Mucosa of descending colon (tissue), 3 donors: Measurements from ENCODE around the gene ABHD8. TPM values are rescaled to one million over a fixed set of nuclear protein-coding genes. Genes with fewer than 3 reads are reported as not detected.

Experiments
- ATAC-seq: fragments of 200-7000 bp; cut with Tn5 transposase; one replicate; pipeline ENCODE4 v1.9.1; 2020; ENCODE audit warnings: mild to moderate bottlenecking, moderate library complexity
- DNase-seq, 3 donors: peaks; one replicate each; pipeline ENCODE4 v3.0.0-alpha.2; 2020
- H3K36me3 ChIP-seq: fragments of 200-600 bp; one replicate; pipeline ENCODE4 v1.8.0; 2021; ENCODE audit warnings: low read depth, mild to moderate bottlenecking
- H3K4me1 ChIP-seq: fragments of 200-600 bp; one replicate; pipeline ENCODE4 v1.8.0; 2021; ENCODE audit warnings: low read depth, mild to moderate bottlenecking
- H3K4me3 ChIP-seq: fragments of 200-600 bp; one replicate; pipeline ENCODE4 v1.8.0; 2021; ENCODE audit warnings: mild to moderate bottlenecking
- H3K9me3 ChIP-seq: fragments of 200-600 bp; one replicate; pipeline ENCODE4 v1.8.0; 2021; ENCODE audit warnings: mild to moderate bottlenecking
- intact Hi-C, 2 donors: fragments of 100-400 bp; cut with DNase I in 1 of 2; cut with micrococcal nuclease in 1 of 2; formaldehyde crosslinking; loops; one replicate each; pipeline versions ENCODE4 v1.11.0 to v1.11.1; 2022; cut with DNase I, micrococcal nuclease
- total RNA-seq, 3 donors: library from RNA; stranded (reverse); fragmentation: NEBNext Ultra II Directional in 2 of 3; extraction: Animal tissue kit (Norgen Biotek cat#: 25700) in 2 of 3; gene quantifications; one replicate each; pipeline versions ENCODE4 v1.2.1 to v1.2.4, GENCODE V29; 2021 to 2023
- TF ChIP-seq, protein P1 (sequence below): fragments of 200-600 bp; IDR thresholded peaks from one replicate; pipeline ENCODE4 v1.8.0; 2022; ENCODE audit warnings: antibody characterized with exemption, mild to moderate bottlenecking
- donor health status: DM: no; HTN: no; CAD: no; lungs with moderate emphysema.
- donor health status: DM: no; HTN: no; CAD: no.
- donor health status: DM: no; HTN: yes; CAD: no.

The ABHD8 gene
- total RNA-seq, 3 donors from 2014 or later, result 3.0 to 18.0 (median 4.5) TPM

DNA sequence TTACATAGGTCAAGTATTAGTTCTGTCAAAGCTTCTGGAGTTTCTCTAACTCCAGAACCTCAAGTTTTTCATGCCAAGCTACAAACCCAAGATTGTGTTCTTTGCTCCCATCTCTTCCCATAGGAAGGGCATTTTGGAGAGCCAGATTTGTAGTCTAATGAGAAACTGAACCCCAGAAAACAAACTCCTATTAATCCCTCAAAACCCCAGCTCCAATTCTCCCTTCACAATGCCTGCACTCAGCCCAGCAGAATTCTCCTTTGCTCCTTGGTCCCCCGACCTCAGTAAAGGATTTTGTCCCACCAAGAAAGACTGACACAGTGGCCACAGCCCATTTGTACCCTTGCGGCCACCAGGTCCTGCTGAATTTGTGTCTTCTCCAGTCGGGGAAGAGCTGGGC is 47.1 kb downstream of the ABHD8 start:
- no peaks in the 10 kb centered on the region for H3K36me3 ChIP-seq
- H3K4me3 ChIP-seq, result no peak overlapping the region
- H3K9me3 ChIP-seq, result no peaks in the 10 kb centered on the region
- TF ChIP-seq, protein P1, sequence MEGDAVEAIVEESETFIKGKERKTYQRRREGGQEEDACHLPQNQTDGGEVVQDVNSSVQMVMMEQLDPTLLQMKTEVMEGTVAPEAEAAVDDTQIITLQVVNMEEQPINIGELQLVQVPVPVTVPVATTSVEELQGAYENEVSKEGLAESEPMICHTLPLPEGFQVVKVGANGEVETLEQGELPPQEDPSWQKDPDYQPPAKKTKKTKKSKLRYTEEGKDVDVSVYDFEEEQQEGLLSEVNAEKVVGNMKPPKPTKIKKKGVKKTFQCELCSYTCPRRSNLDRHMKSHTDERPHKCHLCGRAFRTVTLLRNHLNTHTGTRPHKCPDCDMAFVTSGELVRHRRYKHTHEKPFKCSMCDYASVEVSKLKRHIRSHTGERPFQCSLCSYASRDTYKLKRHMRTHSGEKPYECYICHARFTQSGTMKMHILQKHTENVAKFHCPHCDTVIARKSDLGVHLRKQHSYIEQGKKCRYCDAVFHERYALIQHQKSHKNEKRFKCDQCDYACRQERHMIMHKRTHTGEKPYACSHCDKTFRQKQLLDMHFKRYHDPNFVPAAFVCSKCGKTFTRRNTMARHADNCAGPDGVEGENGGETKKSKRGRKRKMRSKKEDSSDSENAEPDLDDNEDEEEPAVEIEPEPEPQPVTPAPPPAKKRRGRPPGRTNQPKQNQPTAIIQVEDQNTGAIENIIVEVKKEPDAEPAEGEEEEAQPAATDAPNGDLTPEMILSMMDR, result no peak
- ATAC-seq (no peak), DNase-seq (no peak)
- intact Hi-C loops, result no loop called here
- no peaks in the 10 kb centered on the region for H3K4me1 ChIP-seq

DNA sequence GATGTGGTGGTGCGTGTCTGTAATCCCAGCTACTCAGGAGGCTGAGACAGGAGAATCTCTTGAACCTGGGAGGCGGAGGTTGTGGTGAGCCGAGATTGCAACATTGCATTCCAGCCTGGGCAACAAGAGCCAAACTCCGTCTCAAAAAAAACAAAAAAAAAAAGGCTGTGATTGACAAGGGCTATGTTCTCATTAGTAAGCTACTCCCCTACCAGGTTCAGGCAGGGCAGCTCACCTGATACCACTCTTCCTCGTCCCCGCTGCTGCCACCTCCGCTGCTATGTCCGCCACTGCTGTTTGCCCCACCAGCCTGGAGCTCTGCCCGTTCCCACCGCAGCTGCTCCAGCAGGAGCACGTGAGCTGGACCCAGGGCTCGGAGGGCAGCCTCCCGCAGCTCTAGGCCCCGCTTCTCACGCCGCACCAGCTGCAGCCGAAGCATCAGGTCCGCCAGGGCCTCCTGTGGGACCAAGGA is 48.0 kb downstream of the ABHD8 start:
- TF ChIP-seq, protein P1, result no peak
- no peak for DNase-seq
- no peaks in the 10 kb centered on the region for H3K36me3 ChIP-seq
- H3K9me3 ChIP-seq, result no peaks in the 10 kb centered on the region
- intact Hi-C loops, result no loop called here
- ATAC-seq, result peak; percentile 54
- no peaks in the 10 kb centered on the region for H3K4me1 ChIP-seq
- H3K4me3 ChIP-seq, result no peak overlapping the region

DNA sequence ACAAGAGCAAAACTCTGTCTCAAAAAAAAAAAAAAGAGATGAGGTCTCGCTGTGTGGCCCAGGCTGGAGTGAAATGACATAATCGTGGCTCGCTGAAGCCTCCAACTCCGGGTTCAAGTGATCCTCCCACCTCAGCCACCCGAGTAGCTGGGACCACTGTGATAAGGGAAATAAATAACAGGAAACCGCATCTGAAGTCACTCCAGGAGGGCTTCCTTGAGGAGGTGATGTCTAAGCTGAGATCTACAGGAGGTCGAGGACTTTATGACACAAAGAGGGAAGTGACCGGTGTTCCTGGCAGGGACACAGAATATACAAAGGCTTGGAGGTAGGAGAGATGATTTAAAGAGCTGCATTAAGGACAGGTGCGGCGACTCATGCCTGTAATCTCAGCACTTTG is 48.6 kb downstream of the ABHD8 start:
- ATAC-seq (no peak), DNase-seq (no peak)
- Histone ChIP-seq H3K9me3 (no peaks in the 10 kb centered on the region), H3K4me3 (no peak overlapping the region), H3K4me1 (peaks cover 2% of the 10 kb centered on the region), H3K36me3 (no peaks in the 10 kb centered on the region)
- TF ChIP-seq, protein P1, result no peak
- intact Hi-C loops, result no loop called here

DNA sequence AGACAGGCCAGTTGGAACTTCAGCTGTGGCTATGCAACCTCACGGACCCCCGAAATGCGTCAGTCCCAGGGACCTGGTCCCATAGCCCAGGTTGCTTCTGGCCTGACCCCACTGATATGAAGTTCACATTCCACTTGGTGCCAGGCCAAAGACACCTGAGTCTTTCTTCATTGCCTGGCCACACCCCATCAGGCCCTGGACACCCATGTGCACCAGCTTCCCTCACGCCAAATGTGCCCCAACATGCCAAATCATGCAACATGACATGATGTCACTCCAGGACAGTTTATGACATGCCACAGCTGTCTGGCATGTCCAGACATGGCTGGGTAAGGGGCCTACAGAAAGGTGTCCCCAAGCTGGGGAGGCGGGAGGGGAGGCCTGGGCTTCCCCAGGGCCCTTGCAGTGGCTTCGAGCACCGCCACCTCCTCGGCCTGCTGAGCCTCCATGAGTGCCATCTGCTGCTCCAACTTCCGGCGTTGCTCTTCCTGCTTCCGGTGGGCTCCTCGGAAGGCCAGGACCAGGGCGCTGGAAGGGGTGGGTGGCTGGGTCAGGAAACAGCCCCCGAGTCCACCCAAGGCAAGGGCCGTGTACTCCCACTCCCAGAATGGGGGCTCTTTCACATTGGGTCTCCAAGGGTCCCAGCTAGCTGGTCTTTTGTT is 53.2 kb downstream of the ABHD8 start:
- intact Hi-C loops, result no loop called here
- TF ChIP-seq, protein P1, result no peak
- DNase-seq (peak in 2 of 3 donors; percentile 56 to 58), ATAC-seq (no peak)
- no peak overlapping the region for H3K4me3 ChIP-seq
- no peaks in the 10 kb centered on the region for H3K9me3 ChIP-seq
- no peaks in the 10 kb centered on the region for H3K36me3 ChIP-seq
- peaks cover 34% of the 10 kb centered on the region for H3K4me1 ChIP-seq

DNA sequence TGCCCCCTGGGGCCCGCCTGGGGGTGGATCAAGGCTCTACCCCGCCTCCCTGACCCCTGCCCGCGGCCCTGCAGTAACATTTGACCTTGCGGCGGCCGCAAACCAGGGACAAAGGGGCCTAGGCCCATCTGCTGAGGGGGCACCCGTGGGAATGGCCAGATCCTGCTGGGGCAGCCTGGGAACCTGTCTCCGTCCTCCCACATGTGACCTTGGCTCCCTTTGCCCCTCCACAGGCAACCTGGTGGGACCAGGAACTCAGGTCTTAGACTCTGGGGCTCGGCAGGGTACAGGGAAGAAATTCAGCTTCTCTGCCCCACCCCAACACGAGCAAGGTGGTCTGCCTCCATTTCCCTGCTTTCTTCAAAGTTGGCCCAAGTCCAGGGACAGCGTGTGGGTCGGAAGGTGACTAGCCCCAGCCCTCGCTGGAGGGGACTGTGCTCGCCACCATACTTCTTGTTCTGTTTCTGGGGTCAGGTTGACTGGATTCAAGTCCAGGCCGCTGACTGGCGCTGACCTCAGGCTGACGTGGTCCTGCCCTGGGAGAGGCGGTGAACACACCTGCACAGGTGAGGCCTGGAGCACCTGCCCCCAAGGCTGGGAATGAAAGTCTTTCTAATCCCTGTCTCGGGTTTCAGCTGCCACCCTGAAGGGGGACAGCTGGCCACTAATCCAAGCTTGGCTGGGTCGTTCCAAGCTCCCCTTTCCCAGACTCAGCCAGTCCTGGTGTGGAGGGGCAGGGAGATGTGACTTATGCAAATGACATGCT is 55.0 kb downstream of the ABHD8 start:
- Histone ChIP-seq H3K4me1 (peaks cover 35% of the 10 kb centered on the region), H3K36me3 (no peaks in the 10 kb centered on the region), H3K4me3 (no peak overlapping the region), H3K9me3 (no peaks in the 10 kb centered on the region)
- TF ChIP-seq, protein P1, result no peak
- intact Hi-C loops, result no loop called here
- peak; percentile 63 to 85 (median 75) for DNase-seq
- peak; percentile 35 for ATAC-seq
